Osteoblast (primary cell): ENCODE results near the gene GRID1. TPM values are rescaled to one million over a fixed set of nuclear protein-coding genes. Genes with fewer than 3 reads are reported as not detected.

Experiments
- DNase-seq: peaks from one replicate; pipeline ENCODE4 v3.0.0; 2011; ENCODE audit warnings: low spot score, mixed read lengths; ENCODE audit not compliant: insufficient read length; ENCODE audit errors: missing footprints
- H2AFZ ChIP-seq: 2 replicates; pipeline ENCODE4 v1.6.0; 2011; ENCODE audit warnings: mild to moderate bottlenecking, low read length
- H3K27ac ChIP-seq: 2 replicates; pipeline ENCODE4 v1.5.1; 2011; ENCODE audit warnings: mild to moderate bottlenecking, low read depth, low read length, moderate library complexity
- H3K27me3 ChIP-seq: 2 replicates; pipeline ENCODE4 v1.6.0; 2012; ENCODE audit warnings: mild to moderate bottlenecking, control low read depth, inconsistent platforms, low read length, moderate library complexity; ENCODE audit not compliant: insufficient read depth
- H3K36me3 ChIP-seq: 2 replicates; pipeline ENCODE4 v1.5.1; 2011; ENCODE audit warnings: mild to moderate bottlenecking, low read length, control low read depth, moderate library complexity; ENCODE audit not compliant: insufficient read depth
- H3K4me1 ChIP-seq: 2 replicates; pipeline ENCODE4 v1.5.1; 2011; ENCODE audit warnings: mild to moderate bottlenecking, low read length, control low read depth, moderate library complexity; ENCODE audit not compliant: insufficient read depth
- H3K4me2 ChIP-seq: 2 replicates; pipeline ENCODE4 v1.6.0; 2011; ENCODE audit warnings: mild to moderate bottlenecking, low read length; ENCODE audit not compliant: insufficient read depth
- H3K4me3 ChIP-seq: fragments of 200-600 bp; sonication (generic); 3 replicates; pipeline ENCODE4 v1.5.1; 2012; ENCODE audit warnings: mild to moderate bottlenecking, low read length, inconsistent platforms; ENCODE audit not compliant: insufficient read depth
- H3K79me2 ChIP-seq: 2 replicates; pipeline ENCODE4 v1.6.0; 2012; ENCODE audit warnings: mild to moderate bottlenecking, low read length, control low read depth, inconsistent platforms; ENCODE audit not compliant: insufficient read depth
- H3K9me3 ChIP-seq: 2 replicates; pipeline ENCODE4 v1.5.1; 2011; ENCODE audit warnings: low read depth, low read length, control low read depth
- H4K20me1 ChIP-seq: 2 replicates; pipeline ENCODE4 v1.6.0; 2012; ENCODE audit warnings: mild to moderate bottlenecking, low read length, control low read depth; ENCODE audit not compliant: insufficient read depth
- CTCF ChIP-seq: IDR thresholded peaks from 2 replicates; pipeline ENCODE4 v1.5.1; 2011; ENCODE audit warnings: mild to moderate bottlenecking, low read depth, low read length, moderate library complexity; ENCODE audit errors: extremely low read depth
- total RNA-seq: library from RNA; depleted of rRNA; stranded (reverse); fragments of >200 nt; gene quantifications from 2 replicates; pipeline ENCODE4 v1.2.3, GENCODE V29; 2012

GRID1 gene
- total RNA-seq, 1 donor, result not detected

GRCh38 chr10:85696893-85697292 is 669.7 kb downstream of the GRID1 start:
- H3K27ac ChIP-seq, result no peak overlapping the region
- no peak for DNase-seq
- no peaks in the 10 kb centered on the region for H3K27me3 ChIP-seq
- no peaks in the 10 kb centered on the region for H3K9me3 ChIP-seq
- TF ChIP-seq CTCF, result no peak
- H2AFZ ChIP-seq, result no peak overlapping the region
- no peaks in the 10 kb centered on the region for H3K4me1 ChIP-seq
- H3K4me2 ChIP-seq, result no peak overlapping the region
- H3K79me2 ChIP-seq, result no peaks in the 10 kb centered on the region
- no peaks in the 10 kb centered on the region for H4K20me1 ChIP-seq
- no peak overlapping the region for H3K4me3 ChIP-seq
- H3K36me3 ChIP-seq, result no peaks in the 10 kb centered on the region

- H3K27ac ChIP-seq, result no peak overlapping the region
- H4K20me1 ChIP-seq, result no peaks in the 10 kb centered on the region
- no peak for DNase-seq
- no peaks in the 10 kb centered on the region for H3K9me3 ChIP-seq
- H3K79me2 ChIP-seq, result no peaks in the 10 kb centered on the region
- no peak overlapping the region for H3K4me3 ChIP-seq
- no peak overlapping the region for H3K4me2 ChIP-seq
- no peak for TF ChIP-seq CTCF
- no peaks in the 10 kb centered on the region for H3K27me3 ChIP-seq
- H2AFZ ChIP-seq, result no peak overlapping the region
- H3K36me3 ChIP-seq, result no peaks in the 10 kb centered on the region
- no peaks in the 10 kb centered on the region for H3K4me1 ChIP-seq
These were observed 684.0 kb downstream of the GRID1 start for GRCh38 chr10:85682621-85683020.

GRCh38 chr10:85679710-85680109 is 686.9 kb downstream of the GRID1 start:
- Histone ChIP-seq H3K27me3 (no peaks in the 10 kb centered on the region), H2AFZ (no peak overlapping the region), H3K4me3 (no peak overlapping the region), H3K9me3 (no peaks in the 10 kb centered on the region), H3K36me3 (no peaks in the 10 kb centered on the region), H3K4me2 (no peak overlapping the region), H3K27ac (no peak overlapping the region), H3K4me1 (no peaks in the 10 kb centered on the region), H3K79me2 (no peaks in the 10 kb centered on the region), H4K20me1 (no peaks in the 10 kb centered on the region)
- no peak for DNase-seq
- no peak for TF ChIP-seq CTCF

- Histone ChIP-seq H4K20me1 (no peaks in the 10 kb centered on the region), H3K27me3 (no peaks in the 10 kb centered on the region), H3K4me1 (no peaks in the 10 kb centered on the region), H3K4me3 (no peak overlapping the region), H3K36me3 (no peaks in the 10 kb centered on the region), H3K9me3 (no peaks in the 10 kb centered on the region), H2AFZ (no peak overlapping the region), H3K4me2 (no peak overlapping the region), H3K79me2 (no peaks in the 10 kb centered on the region), H3K27ac (no peak overlapping the region)
- no peak for TF ChIP-seq CTCF
- no peak for DNase-seq
These were observed 687.5 kb downstream of the GRID1 start for GRCh38 chr10:85679061-85679460.
